GM23338 (cell line): ENCODE data around the gene CELSR1. TPM values are rescaled to one million over a fixed set of nuclear protein-coding genes. Genes with fewer than 3 reads are reported as not detected.
A peak's percentile ranks its signal among the peaks of the same experiment; 100 is the strongest.

Experiments
- ATAC-seq: fragments of 200-7000 bp; cut with Tn5 transposase; 3 replicates; pipeline ENCODE4 v1.9.1; 2020
- DNase-seq: peaks from one replicate; pipeline ENCODE4 v3.0.0-alpha.2; 2015; ENCODE audit warnings: low spot score
- H2AFZ ChIP-seq: fragments of 200-600 bp; sonication (generic); 2 replicates; pipeline ENCODE4 v1.8.0; 2016; ENCODE audit warnings: antibody characterized with exemption, mild to moderate bottlenecking, moderate library complexity
- H3F3A ChIP-seq: fragments of 200-600 bp; sonication (generic); replicated peaks from 2 replicates; pipeline ENCODE4 v1.8.0; 2017; ENCODE audit warnings: antibody characterized with exemption, mixed run types, low read depth
- H3K27ac ChIP-seq: fragments of 200-600 bp; sonication (generic); 2 replicates; pipeline ENCODE4 v1.6.1; 2016; ENCODE audit warnings: low read depth
- H3K27me3 ChIP-seq: fragments of 200-600 bp; sonication (generic); 2 replicates; pipeline ENCODE4 v1.8.0; 2016; ENCODE audit warnings: mild to moderate bottlenecking, mixed run types, moderate library complexity; ENCODE audit not compliant: insufficient read depth
- H3K36me3 ChIP-seq: fragments of 200-600 bp; sonication (generic); 2 replicates; pipeline ENCODE4 v1.8.0; 2016; ENCODE audit warnings: mild to moderate bottlenecking; ENCODE audit not compliant: insufficient read depth
- H3K4me1 ChIP-seq: fragments of 200-600 bp; sonication (generic); 2 replicates; pipeline ENCODE4 v1.8.0; 2016; ENCODE audit warnings: mild to moderate bottlenecking, moderate library complexity; ENCODE audit not compliant: insufficient read depth
- H3K4me2 ChIP-seq: fragments of 200-600 bp; sonication (generic); 2 replicates; pipeline ENCODE4 v1.7.1; 2017; ENCODE audit warnings: mixed run types
- H3K4me3 ChIP-seq: fragments of 200-600 bp; sonication (generic); 2 replicates; pipeline ENCODE4 v1.6.1; 2016; ENCODE audit warnings: mixed run types
- H3K79me2 ChIP-seq: fragments of 200-600 bp; sonication (generic); replicated peaks from 2 replicates; pipeline ENCODE4 v1.8.0; 2017; ENCODE audit warnings: mild to moderate bottlenecking; ENCODE audit not compliant: insufficient read depth
- H3K9me2 ChIP-seq: fragments of 200-600 bp; sonication (generic); 2 replicates; pipeline ENCODE4 v1.8.0; 2017; ENCODE audit not compliant: insufficient read depth
- H4K20me1 ChIP-seq: fragments of 200-600 bp; sonication (generic); replicated peaks from 2 replicates; pipeline ENCODE4 v1.8.0; 2017; ENCODE audit warnings: mild to moderate bottlenecking; ENCODE audit not compliant: insufficient read depth
- H3K27ac Mint-ChIP-seq: 2 replicates; pipeline ENCODE4 v1.8.0; 2020; ENCODE audit warnings: inconsistent platforms, mild to moderate bottlenecking, moderate library complexity, mixed read lengths
- H3K27me3 Mint-ChIP-seq: 3 replicates; pipeline ENCODE4 v1.8.0; 2022; ENCODE audit warnings: low read depth, mild to moderate bottlenecking, moderate library complexity, mixed read lengths, inconsistent platforms; ENCODE audit not compliant: insufficient read depth, poor library complexity
- H3K36me3 Mint-ChIP-seq: 3 replicates; pipeline ENCODE4 v1.8.0; 2021; ENCODE audit warnings: low read depth, mild to moderate bottlenecking, inconsistent platforms, moderate library complexity, mixed read lengths
- H3K4me1 Mint-ChIP-seq: 3 replicates; pipeline ENCODE4 v1.8.0; 2020; ENCODE audit warnings: mild to moderate bottlenecking, inconsistent platforms, mixed read lengths
- H3K4me3 Mint-ChIP-seq: 3 replicates; pipeline ENCODE4 v1.8.0; 2021; ENCODE audit warnings: moderate library complexity, mild to moderate bottlenecking, inconsistent platforms, mixed read lengths
- H3K9me3 Mint-ChIP-seq: 3 replicates; pipeline ENCODE4 v1.8.0; 2020; ENCODE audit warnings: moderate library complexity, mild to moderate bottlenecking, inconsistent platforms, mixed read lengths
- CREB1 ChIP-seq: fragments of 250-450 bp; sonication (Bioruptor Pico); IDR thresholded peaks from 2 replicates; pipeline ENCODE4 v1.5.0; 2020; ENCODE audit warnings: low read depth, mild to moderate bottlenecking, moderate library complexity
- CTCF ChIP-seq, 2 experiments: fragments of 200-600 bp in 1 of 2; sonication (generic) in 1 of 2; conservative IDR thresholded peaks; 2 replicates each; pipeline versions ENCODE4 v1.5.1 to v1.6.1; 2016 to 2017; ENCODE audit warnings: antibody characterized with exemption in 2 of 2, low read depth in 2 of 2, mild to moderate bottlenecking in 2 of 2, moderate library complexity in 1 of 2
- ETS1 ChIP-seq: IDR thresholded peaks from 2 replicates; pipeline ENCODE4 v1.6.1; 2016; ENCODE audit warnings: antibody characterized with exemption
- EZH2 ChIP-seq: fragments of 200-600 bp; sonication (generic); IDR thresholded peaks from one replicate; pipeline ENCODE4 v1.8.0; 2017; ENCODE audit warnings: antibody characterized with exemption, mild to moderate bottlenecking, low read depth; ENCODE audit not compliant: unreplicated experiment
- EZH2phosphoT487 ChIP-seq: fragments of 200-600 bp; sonication (generic); IDR thresholded peaks from one replicate; pipeline ENCODE4 v1.8.1; 2018; ENCODE audit warnings: antibody characterized with exemption; ENCODE audit not compliant: unreplicated experiment
- JUNB ChIP-seq: IDR thresholded peaks from one replicate; pipeline ENCODE4 v1.6.1; 2016; ENCODE audit warnings: antibody characterized with exemption; ENCODE audit not compliant: unreplicated experiment
- NANOG ChIP-seq: IDR thresholded peaks from 2 replicates; pipeline ENCODE4 v1.6.1; 2016; ENCODE audit warnings: antibody characterized with exemption, borderline replicate concordance
- POLR2AphosphoS5 ChIP-seq: IDR thresholded peaks from 2 replicates; pipeline ENCODE4 v1.6.1; 2016; ENCODE audit warnings: antibody characterized with exemption, low read depth
- REST ChIP-seq: IDR thresholded peaks from one replicate; pipeline ENCODE4 v1.6.1; 2018; ENCODE audit warnings: antibody characterized with exemption; ENCODE audit not compliant: unreplicated experiment
- STAT1 ChIP-seq: IDR thresholded peaks from one replicate; pipeline ENCODE4 v1.6.1; 2016; ENCODE audit warnings: antibody characterized with exemption; ENCODE audit not compliant: unreplicated experiment
- polyA plus RNA-seq: library from polyadenylated mRNA; unstranded; fragments of >200 nt; fragmentation: Nextera tagmentation; extraction: Ambion mirVana; gene quantifications from 2 replicates; pipeline ENCODE4 v1.2.1, GENCODE V29; 2016
- total RNA-seq: library from RNA; depleted of rRNA; stranded (reverse); fragments of >200 nt; shearing (Covaris generic); gene quantifications from 2 replicates; pipeline ENCODE4 v1.2.3, GENCODE V29; 2014

Gene CELSR1
- total and polyA plus RNA-seq, 2 experiments from 2014 or later, result 4.8 to 20.4 TPM

- Mint-ChIP-seq H3K4me3 (peak overlapping the region; percentile 64), H3K9me3 (0 out of 3 replicates have a peak, but pooled peaks cover 3% of the 10 kb centered on the region), H3K36me3 (peaks cover 15% of the 10 kb centered on the region; the same call in 2 of the 3 replicates), H3K27me3 (peaks cover 42% of the 10 kb centered on the region), H3K27ac (no peak overlapping the region), H3K4me1 (peaks cover 10% of the 10 kb centered on the region; the same call in 2 of the 3 replicates)
- H4K20me1 ChIP-seq, result no peaks in the 10 kb centered on the region
- H3K4me3 ChIP-seq, result peak overlapping the region; percentile 64
- H3K36me3 ChIP-seq, result no peaks in the 10 kb centered on the region
- peaks cover 43% of the 10 kb centered on the region for H3K27me3 ChIP-seq
- no peak overlapping the region for H3K27ac ChIP-seq
- H3F3A ChIP-seq, result no peaks in the 10 kb centered on the region
- no peak for ATAC-seq
- H3K79me2 ChIP-seq, result no peaks in the 10 kb centered on the region
- TF ChIP-seq CREB1 (CRISPR knock-in tag), result no peak
- no peak for TF ChIP-seq EZH2phosphoT487
- no peak for TF ChIP-seq NANOG
- TF ChIP-seq EZH2, result no peak
- DNase-seq, result no peak
- H3K4me2 ChIP-seq, result peak overlapping the region; percentile 89
- H2AFZ ChIP-seq, result 0 out of 2 replicates have a peak overlapping the region, but pooled peaks have one; percentile 69
- H3K4me1 ChIP-seq, result peaks cover 5% of the 10 kb centered on the region; the same call in 1 of the 2 replicates
- no peaks in the 10 kb centered on the region for H3K9me2 ChIP-seq
Measured at GRCh38 chr22:46539169-46539568, 1.7 kb upstream of the CELSR1 start.

GRCh38 chr22:46538814-46539160 is 1.4 kb upstream of the CELSR1 start:
- DNase-seq, result no peak
- Histone ChIP-seq H3K36me3 (no peaks in the 10 kb centered on the region), H3K4me3 (peak overlapping the region; percentile 64), H3F3A (no peaks in the 10 kb centered on the region), H4K20me1 (no peaks in the 10 kb centered on the region), H3K9me2 (no peaks in the 10 kb centered on the region), H2AFZ (0 out of 2 replicates have a peak overlapping the region, but pooled peaks have one; percentile 69), H3K27me3 (peaks cover 43% of the 10 kb centered on the region), H3K27ac (no peak overlapping the region), H3K4me1 (peaks cover 5% of the 10 kb centered on the region; the same call in 1 of the 2 replicates), H3K4me2 (peak overlapping the region; percentile 89), H3K79me2 (no peaks in the 10 kb centered on the region)
- Mint-ChIP-seq H3K4me3 (peak overlapping the region; percentile 64), H3K4me1 (peaks cover 10% of the 10 kb centered on the region; the same call in 2 of the 3 replicates), H3K9me3 (0 out of 3 replicates have a peak, but pooled peaks cover 3% of the 10 kb centered on the region), H3K27ac (no peak overlapping the region), H3K27me3 (peaks cover 42% of the 10 kb centered on the region), H3K36me3 (peaks cover 19% of the 10 kb centered on the region; the same call in 2 of the 3 replicates)
- no peak for ATAC-seq
- TF ChIP-seq STAT1 (no peak), EZH2phosphoT487 (no peak), REST (no peak), JUNB (no peak), EZH2 (no peak), NANOG (no peak), POLR2AphosphoS5 (no peak), ETS1 (no peak), CTCF (conservative IDR thresholded peaks at IDR 0.05; ENCODE audit: low read depth in 2 of 2) (no peak)
